ENCODE measurements around the gene GRIN2A.

GRIN2A gene

DNA sequence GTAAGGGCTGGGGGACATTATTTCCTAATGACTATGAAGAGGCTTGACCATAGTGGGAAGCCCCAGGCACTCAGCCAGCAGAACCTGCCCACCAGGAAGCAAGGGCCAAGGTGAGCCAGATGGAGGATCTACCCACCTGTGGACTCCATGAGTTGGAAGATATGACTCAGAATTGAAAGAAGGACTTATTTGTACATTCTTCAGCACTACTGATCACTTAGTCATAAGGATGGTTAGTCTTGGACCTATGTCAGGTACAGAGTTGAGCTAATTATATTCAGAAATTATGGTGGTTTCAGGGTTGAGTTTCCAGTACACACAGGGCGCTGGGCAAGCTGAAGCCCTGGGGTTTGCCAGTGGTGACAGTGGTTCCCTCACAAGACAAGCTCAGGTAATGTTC is 24.0 kb upstream of the GRIN2A start:
- H3K4me3 ChIP-seq (ENCODE audit: low read depth, low read length) = no peak overlapping the region
- TF ChIP-seq, protein P1, sequence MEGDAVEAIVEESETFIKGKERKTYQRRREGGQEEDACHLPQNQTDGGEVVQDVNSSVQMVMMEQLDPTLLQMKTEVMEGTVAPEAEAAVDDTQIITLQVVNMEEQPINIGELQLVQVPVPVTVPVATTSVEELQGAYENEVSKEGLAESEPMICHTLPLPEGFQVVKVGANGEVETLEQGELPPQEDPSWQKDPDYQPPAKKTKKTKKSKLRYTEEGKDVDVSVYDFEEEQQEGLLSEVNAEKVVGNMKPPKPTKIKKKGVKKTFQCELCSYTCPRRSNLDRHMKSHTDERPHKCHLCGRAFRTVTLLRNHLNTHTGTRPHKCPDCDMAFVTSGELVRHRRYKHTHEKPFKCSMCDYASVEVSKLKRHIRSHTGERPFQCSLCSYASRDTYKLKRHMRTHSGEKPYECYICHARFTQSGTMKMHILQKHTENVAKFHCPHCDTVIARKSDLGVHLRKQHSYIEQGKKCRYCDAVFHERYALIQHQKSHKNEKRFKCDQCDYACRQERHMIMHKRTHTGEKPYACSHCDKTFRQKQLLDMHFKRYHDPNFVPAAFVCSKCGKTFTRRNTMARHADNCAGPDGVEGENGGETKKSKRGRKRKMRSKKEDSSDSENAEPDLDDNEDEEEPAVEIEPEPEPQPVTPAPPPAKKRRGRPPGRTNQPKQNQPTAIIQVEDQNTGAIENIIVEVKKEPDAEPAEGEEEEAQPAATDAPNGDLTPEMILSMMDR (IDR thresholded peaks at IDR 0.05; ENCODE audit: borderline replicate concordance, insufficient read depth, low read depth, low read length) = no peak

DNA sequence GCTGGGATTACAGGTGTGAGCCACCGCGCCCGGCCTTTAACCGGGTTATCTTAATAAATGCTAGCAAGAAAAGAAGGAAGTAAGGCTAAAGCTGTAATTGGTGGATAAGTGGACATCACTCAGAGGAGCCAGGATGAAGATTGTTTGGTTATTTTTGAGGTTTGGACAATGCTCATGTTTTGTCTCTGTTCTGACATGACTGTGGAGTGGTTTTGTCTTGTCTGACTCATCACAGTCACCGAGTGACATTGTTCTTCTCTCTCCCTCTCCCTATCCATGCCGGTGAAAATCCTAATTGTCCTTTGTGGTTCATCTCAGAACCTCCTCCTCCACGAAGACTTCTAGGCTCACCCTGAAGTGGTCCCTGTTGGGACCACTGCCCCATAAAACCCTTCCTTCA is 23.5 kb upstream of the GRIN2A start:
- TF ChIP-seq, protein P1 (IDR thresholded peaks at IDR 0.05; ENCODE audit: borderline replicate concordance, insufficient read depth, low read depth, low read length) = no peak
- no peak overlapping the region for H3K4me3 ChIP-seq (ENCODE audit: low read depth, low read length)

DNA sequence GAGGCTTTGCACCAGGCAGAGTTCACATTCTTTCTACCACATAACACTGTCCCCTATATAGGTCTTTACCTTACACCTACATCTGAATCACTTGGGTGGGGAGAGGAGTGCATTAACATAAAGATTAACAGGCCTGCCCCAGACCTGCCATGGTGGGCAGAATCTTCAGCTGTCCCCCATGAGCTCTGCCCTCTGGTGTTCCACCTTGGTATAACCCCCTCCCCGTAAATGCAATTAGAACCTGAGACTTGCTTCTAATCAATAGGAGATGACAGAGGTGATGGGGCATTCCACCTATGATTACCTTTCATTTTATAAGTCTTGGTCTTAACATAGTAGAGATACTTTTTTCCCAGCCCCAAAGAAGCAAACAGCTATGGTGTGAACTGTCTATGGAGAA is 20.4 kb upstream of the GRIN2A start:
- no peak overlapping the region for H3K4me3 ChIP-seq (ENCODE audit: low read depth, low read length)
- TF ChIP-seq, protein P1 (IDR thresholded peaks at IDR 0.05; ENCODE audit: borderline replicate concordance, insufficient read depth, low read depth, low read length) = peak; percentile 20; the same call in 1 of the 2 replicates

DNA sequence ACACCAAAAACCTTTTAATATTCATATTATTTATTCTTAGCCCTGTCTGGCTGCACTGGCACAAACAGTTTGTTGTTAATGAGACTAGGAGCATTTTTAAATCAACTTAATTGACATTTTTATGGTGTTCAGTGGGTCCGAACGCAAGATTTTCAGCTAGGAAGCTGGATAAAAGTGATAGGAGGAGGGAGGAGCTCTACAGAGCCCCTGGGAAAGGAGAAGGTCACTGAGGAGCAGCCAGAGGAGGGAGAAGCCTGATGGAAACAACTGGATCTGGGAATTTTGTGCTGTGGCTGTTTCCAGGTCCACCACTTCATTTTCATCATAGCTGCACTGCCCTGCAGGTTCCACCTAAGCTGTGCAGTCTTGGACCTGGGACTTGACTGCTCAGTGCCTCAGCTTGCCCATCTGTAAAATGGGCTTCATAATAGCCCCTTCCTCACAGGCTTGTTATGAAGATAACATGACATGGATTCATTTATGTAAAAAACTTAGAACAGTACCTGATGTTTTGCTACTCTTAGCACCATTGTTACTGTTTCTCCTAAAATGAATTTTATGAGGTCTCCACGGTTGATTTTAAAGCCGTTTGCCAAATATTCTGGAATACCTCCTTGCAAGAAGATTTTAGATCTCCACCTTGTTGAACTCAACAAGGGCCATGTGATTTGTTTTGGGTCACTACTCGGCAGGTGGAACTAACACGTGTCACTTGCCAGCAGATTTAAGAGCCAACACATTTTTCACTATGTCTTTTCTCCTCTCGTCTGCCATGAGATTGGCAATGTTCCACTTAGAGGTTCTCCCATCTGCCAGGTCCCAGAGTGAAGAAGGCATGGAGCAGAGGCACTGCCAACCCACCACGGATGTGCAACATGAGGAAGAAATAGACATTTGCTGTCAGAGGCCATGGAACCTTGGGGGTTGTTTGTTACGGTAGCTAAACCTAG is 18.7 kb upstream of the GRIN2A start:
- TF ChIP-seq, protein P1 (IDR thresholded peaks at IDR 0.05; ENCODE audit: borderline replicate concordance, insufficient read depth, low read depth, low read length) = no peak
- no peak overlapping the region for H3K4me3 ChIP-seq (ENCODE audit: low read depth, low read length)

DNA sequence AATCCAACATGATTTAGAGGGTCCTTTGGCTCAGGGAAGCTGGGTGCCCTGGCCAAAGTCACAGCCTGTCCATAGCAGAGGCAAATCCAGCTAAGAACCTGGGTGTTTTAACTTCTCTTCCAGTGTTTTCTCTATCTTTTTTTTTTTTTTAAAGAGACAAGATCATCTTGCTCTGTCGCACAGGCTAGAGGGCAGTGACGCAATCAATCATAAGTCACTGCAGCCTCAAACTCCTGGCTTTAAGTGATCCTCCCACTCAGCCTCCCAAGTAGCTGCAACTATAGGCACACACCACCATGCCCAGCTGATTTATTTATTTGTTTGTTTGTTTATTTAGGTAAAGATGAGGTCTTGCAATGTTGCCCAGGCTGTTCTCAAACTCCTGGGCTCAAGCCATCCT is 14.8 kb upstream of the GRIN2A start:
- no peak overlapping the region for H3K4me3 ChIP-seq (ENCODE audit: low read depth, low read length)
- TF ChIP-seq, protein P1 (IDR thresholded peaks at IDR 0.05; ENCODE audit: borderline replicate concordance, insufficient read depth, low read depth, low read length) = no peak

DNA sequence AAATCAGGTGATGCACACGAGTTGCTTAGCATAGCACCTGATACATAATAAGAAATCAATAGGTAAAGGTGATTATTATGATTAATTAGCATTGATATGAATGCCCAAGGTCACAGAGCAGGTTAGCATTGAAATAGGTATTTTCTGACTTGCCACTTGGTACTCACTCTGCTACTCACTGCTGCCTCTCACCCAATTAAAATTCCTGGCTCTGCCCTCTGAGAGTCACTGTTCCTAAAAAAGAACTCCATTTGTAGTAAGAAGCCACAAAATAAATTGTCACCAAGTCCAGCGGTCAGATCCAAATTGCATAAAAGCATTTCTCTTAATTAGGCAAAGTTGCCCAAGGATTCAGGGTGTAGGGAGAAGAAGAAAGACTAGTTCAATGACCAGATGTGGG is 8.9 kb upstream of the GRIN2A start:
- TF ChIP-seq, protein P1 (IDR thresholded peaks at IDR 0.05; ENCODE audit: borderline replicate concordance, insufficient read depth, low read depth, low read length) = no peak
- H3K4me3 ChIP-seq (ENCODE audit: low read depth, low read length) = no peak overlapping the region

DNA sequence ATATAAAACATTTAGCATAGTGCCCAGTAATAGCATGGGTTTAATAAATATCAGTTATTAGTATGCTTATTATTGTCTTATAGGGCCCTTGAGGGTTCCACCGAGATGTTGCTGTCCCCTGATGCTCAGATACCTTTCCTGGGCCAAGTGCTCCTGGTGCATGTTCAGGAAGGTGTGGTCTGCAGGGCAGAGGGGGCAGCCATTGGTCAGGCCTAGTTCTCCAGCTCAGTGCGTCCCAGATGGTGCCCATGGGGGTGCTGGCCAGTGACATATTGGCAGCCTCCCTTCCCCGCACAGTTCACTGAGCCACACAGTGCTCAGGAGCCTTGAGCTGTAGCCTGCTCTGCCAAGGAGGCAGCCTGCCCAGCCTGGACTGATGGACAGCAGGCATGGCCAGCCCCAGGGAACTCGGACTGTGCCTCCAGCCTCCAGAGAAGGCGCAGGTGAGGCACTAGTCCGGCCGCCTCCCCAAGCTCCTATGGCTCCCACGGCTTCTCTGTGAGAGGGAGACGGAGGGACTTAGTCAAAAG is 7.7 kb upstream of the GRIN2A start:
- TF ChIP-seq, protein P1 (IDR thresholded peaks at IDR 0.05; ENCODE audit: borderline replicate concordance, insufficient read depth, low read depth, low read length) = no peak
- H3K4me3 ChIP-seq (ENCODE audit: low read depth, low read length) = no peak overlapping the region
